Chondrocyte (in vitro differentiated cells): ENCODE measurements around the gene CLEC4G. TPM values are rescaled to one million over a fixed set of nuclear protein-coding genes. Genes with fewer than 3 reads are reported as not detected.

ENCODE experiments used
- DNase-seq: peaks from one replicate; pipeline ENCODE4 v3.0.0; 2021; ENCODE audit warnings: mixed read lengths, low spot score
- H3K27ac Mint-ChIP-seq: one replicate; pipeline ENCODE4 v1.8.0; 2021; ENCODE audit warnings: mild to moderate bottlenecking, moderate library complexity, mixed read lengths; ENCODE audit not compliant: unreplicated experiment
- H3K27me3 Mint-ChIP-seq: 2 replicates; pipeline ENCODE4 v1.8.0; 2021; ENCODE audit warnings: low read depth, mixed read lengths
- H3K36me3 Mint-ChIP-seq: 2 replicates; pipeline ENCODE4 v1.8.0; 2021; ENCODE audit warnings: low read depth, mixed read lengths
- H3K4me1 Mint-ChIP-seq: 2 replicates; pipeline ENCODE4 v1.8.0; 2021; ENCODE audit warnings: low read depth, mild to moderate bottlenecking, mixed read lengths
- H3K4me3 Mint-ChIP-seq: one replicate; pipeline ENCODE4 v1.8.0; 2021; ENCODE audit warnings: mild to moderate bottlenecking, moderate library complexity, mixed read lengths; ENCODE audit not compliant: unreplicated experiment
- H3K9me3 Mint-ChIP-seq: 2 replicates; pipeline ENCODE4 v1.8.0; 2021; ENCODE audit warnings: low read depth, mixed read lengths
- CTCF ChIP-seq: fragments of 200-600 bp; sonication (generic); IDR thresholded peaks from 2 replicates; pipeline ENCODE4 v1.5.0; 2021; ENCODE audit warnings: antibody characterized with exemption, mild to moderate bottlenecking, moderate library complexity
- total RNA-seq: library from RNA; stranded (reverse); gene quantifications from 3 replicates; pipeline ENCODE4 v1.2.1, GENCODE V29; 2021

The CLEC4G gene
- total RNA-seq, 1 donor from 2014 or later = not detected

- Mint-ChIP-seq H3K4me3 (no peak overlapping the region), H3K4me1 (no peaks in the 10 kb centered on the region), H3K27me3 (peaks cover 56% of the 10 kb centered on the region), H3K9me3 (peaks cover 1% of the 10 kb centered on the region), H3K36me3 (peaks cover under 1% of the 10 kb centered on the region), H3K27ac (no peak overlapping the region)
- TF ChIP-seq CTCF = no peak
- peak; percentile 43 for DNase-seq
Measured at GRCh38 chr19:7742991-7743390, 11.1 kb upstream of the CLEC4G start.

GRCh38 chr19:7742575-7742974 lies 10.7 kb upstream of the CLEC4G start:
- TF ChIP-seq CTCF = no peak
- DNase-seq = no peak
- Mint-ChIP-seq H3K36me3 (peaks cover 2% of the 10 kb centered on the region), H3K27ac (no peak overlapping the region), H3K9me3 (no peaks in the 10 kb centered on the region), H3K4me1 (no peaks in the 10 kb centered on the region), H3K4me3 (no peak overlapping the region), H3K27me3 (peaks cover 57% of the 10 kb centered on the region)

- no peaks in the 10 kb centered on the region for H3K9me3 Mint-ChIP-seq
- DNase-seq = no peak
- H3K27me3 Mint-ChIP-seq = peaks cover 62% of the 10 kb centered on the region
- peaks cover 2% of the 10 kb centered on the region for H3K36me3 Mint-ChIP-seq
- no peak overlapping the region for H3K4me3 Mint-ChIP-seq
- no peaks in the 10 kb centered on the region for H3K4me1 Mint-ChIP-seq
- no peak overlapping the region for H3K27ac Mint-ChIP-seq
- no peak for TF ChIP-seq CTCF
Measured at GRCh38 chr19:7740682-7741054, 8.8 kb upstream of the CLEC4G start.

GRCh38 chr19:7739801-7740681 lies 8.1 kb upstream of the CLEC4G start:
- H3K4me3 Mint-ChIP-seq = no peak overlapping the region
- no peak for TF ChIP-seq CTCF
- DNase-seq = peak; percentile 29
- no peaks in the 10 kb centered on the region for H3K9me3 Mint-ChIP-seq
- peaks cover 2% of the 10 kb centered on the region for H3K36me3 Mint-ChIP-seq
- H3K27ac Mint-ChIP-seq = no peak overlapping the region
- H3K4me1 Mint-ChIP-seq = no peaks in the 10 kb centered on the region
- peaks cover 64% of the 10 kb centered on the region for H3K27me3 Mint-ChIP-seq

- no peak overlapping the region for H3K27ac Mint-ChIP-seq
- no peak for TF ChIP-seq CTCF
- no peaks in the 10 kb centered on the region for H3K9me3 Mint-ChIP-seq
- no peaks in the 10 kb centered on the region for H3K4me1 Mint-ChIP-seq
- H3K27me3 Mint-ChIP-seq = peaks cover 62% of the 10 kb centered on the region
- DNase-seq = no peak
- peaks cover 2% of the 10 kb centered on the region for H3K36me3 Mint-ChIP-seq
- H3K4me3 Mint-ChIP-seq = no peak overlapping the region
Measured at GRCh38 chr19:7739211-7739755, 7.4 kb upstream of the CLEC4G start.
